ENCODE results near the gene C1QTNF3. TPM values are rescaled to one million over a fixed set of nuclear protein-coding genes. Genes with fewer than 3 reads are reported as not detected.

The C1QTNF3 gene
- total and polyA plus RNA-seq, 2 experiments from 2014 or later, result 1.7 to 2.0 TPM

DNA sequence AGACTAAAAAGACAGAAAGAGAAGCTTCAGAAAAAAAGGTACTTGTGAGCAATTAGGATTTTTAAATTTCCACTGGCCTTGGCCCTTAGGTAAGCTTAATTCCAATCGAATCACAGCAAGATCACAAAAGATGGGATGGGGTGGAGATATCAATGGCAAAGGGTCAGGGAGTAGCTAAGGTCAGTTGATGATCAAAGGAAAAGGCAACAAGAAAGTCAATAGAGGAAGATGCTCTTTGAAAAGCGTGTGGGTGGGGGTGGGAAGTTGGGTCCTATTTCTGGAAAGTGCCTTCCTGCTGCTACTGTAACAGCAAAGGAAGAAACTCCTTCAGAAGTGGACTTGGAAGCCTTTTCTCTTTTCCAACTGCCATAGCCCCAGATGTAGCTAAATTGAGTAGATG lies 7.3 kb downstream of the C1QTNF3 start:
- no peaks in the 10 kb centered on the region for H3K9me3 Mint-ChIP-seq
- H3K4me3 ChIP-seq, result no peak overlapping the region
- no peak overlapping the region for H2AFZ ChIP-seq
- no peaks in the 10 kb centered on the region for H3K27me3 Mint-ChIP-seq (ENCODE audit: insufficient read depth, low read depth, poor library complexity)
- TF ChIP-seq, protein P1, sequence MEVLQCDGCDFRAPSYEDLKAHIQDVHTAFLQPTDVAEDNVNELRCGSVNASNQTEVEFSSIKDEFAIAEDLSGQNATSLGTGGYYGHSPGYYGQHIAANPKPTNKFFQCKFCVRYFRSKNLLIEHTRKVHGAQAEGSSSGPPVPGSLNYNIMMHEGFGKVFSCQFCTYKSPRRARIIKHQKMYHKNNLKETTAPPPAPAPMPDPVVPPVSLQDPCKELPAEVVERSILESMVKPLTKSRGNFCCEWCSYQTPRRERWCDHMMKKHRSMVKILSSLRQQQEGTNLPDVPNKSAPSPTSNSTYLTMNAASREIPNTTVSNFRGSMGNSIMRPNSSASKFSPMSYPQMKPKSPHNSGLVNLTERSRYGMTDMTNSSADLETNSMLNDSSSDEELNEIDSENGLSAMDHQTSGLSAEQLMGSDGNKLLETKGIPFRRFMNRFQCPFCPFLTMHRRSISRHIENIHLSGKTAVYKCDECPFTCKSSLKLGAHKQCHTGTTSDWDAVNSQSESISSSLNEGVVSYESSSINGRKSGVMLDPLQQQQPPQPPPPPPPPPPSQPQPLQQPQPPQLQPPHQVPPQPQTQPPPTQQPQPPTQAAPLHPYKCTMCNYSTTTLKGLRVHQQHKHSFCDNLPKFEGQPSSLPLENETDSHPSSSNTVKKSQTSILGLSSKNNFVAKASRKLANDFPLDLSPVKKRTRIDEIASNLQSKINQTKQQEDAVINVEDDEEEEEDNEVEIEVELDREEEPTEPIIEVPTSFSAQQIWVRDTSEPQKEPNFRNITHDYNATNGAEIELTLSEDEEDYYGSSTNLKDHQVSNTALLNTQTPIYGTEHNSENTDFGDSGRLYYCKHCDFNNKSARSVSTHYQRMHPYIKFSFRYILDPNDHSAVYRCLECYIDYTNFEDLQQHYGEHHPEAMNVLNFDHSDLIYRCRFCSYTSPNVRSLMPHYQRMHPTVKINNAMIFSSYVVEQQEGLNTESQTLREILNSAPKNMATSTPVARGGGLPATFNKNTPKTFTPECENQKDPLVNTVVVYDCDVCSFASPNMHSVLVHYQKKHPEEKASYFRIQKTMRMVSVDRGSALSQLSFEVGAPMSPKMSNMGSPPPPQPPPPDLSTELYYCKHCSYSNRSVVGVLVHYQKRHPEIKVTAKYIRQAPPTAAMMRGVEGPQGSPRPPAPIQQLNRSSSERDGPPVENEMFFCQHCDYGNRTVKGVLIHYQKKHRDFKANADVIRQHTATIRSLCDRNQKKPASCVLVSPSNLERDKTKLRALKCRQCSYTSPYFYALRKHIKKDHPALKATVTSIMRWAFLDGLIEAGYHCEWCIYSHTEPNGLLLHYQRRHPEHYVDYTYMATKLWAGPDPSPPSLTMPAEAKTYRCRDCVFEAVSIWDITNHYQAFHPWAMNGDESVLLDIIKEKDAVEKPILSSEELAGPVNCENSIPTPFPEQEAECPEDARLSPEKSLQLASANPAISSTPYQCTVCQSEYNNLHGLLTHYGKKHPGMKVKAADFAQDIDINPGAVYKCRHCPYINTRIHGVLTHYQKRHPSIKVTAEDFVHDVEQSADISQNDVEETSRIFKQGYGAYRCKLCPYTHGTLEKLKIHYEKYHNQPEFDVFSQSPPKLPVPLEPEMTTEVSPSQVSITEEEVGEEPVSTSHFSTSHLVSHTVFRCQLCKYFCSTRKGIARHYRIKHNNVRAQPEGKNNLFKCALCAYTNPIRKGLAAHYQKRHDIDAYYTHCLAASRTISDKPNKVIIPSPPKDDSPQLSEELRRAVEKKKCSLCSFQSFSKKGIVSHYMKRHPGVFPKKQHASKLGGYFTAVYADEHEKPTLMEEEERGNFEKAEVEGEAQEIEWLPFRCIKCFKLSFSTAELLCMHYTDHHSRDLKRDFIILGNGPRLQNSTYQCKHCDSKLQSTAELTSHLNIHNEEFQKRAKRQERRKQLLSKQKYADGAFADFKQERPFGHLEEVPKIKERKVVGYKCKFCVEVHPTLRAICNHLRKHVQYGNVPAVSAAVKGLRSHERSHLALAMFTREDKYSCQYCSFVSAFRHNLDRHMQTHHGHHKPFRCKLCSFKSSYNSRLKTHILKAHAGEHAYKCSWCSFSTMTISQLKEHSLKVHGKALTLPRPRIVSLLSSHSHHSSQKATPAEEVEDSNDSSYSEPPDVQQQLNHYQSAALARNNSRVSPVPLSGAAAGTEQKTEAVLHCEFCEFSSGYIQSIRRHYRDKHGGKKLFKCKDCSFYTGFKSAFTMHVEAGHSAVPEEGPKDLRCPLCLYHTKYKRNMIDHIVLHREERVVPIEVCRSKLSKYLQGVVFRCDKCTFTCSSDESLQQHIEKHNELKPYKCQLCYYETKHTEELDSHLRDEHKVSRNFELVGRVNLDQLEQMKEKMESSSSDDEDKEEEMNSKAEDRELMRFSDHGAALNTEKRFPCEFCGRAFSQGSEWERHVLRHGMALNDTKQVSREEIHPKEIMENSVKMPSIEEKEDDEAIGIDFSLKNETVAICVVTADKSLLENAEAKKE (CRISPR knock-in tag; IDR thresholded peaks at IDR 0.05), result no peak
- TF ChIP-seq CREB1 (CRISPR knock-in tag; IDR thresholded peaks at IDR 0.05; ENCODE audit: low read depth), result no peak
- TF ChIP-seq ZNF331 (CRISPR knock-in tag; IDR thresholded peaks at IDR 0.05; ENCODE audit: low read depth), result no peak
- no peak for TF ChIP-seq JUNB (IDR thresholded peaks at IDR 0.05; ENCODE audit: unreplicated experiment)
- TF ChIP-seq, protein P2, sequence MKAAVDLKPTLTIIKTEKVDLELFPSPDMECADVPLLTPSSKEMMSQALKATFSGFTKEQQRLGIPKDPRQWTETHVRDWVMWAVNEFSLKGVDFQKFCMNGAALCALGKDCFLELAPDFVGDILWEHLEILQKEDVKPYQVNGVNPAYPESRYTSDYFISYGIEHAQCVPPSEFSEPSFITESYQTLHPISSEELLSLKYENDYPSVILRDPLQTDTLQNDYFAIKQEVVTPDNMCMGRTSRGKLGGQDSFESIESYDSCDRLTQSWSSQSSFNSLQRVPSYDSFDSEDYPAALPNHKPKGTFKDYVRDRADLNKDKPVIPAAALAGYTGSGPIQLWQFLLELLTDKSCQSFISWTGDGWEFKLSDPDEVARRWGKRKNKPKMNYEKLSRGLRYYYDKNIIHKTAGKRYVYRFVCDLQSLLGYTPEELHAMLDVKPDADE (IDR thresholded peaks at IDR 0.05), result no peak
- no peak for TF ChIP-seq ZNF114 (CRISPR knock-in tag; IDR thresholded peaks at IDR 0.05)
- TF ChIP-seq STAT1 (IDR thresholded peaks at IDR 0.05; ENCODE audit: unreplicated experiment), result no peak
- TF ChIP-seq, protein P3, sequence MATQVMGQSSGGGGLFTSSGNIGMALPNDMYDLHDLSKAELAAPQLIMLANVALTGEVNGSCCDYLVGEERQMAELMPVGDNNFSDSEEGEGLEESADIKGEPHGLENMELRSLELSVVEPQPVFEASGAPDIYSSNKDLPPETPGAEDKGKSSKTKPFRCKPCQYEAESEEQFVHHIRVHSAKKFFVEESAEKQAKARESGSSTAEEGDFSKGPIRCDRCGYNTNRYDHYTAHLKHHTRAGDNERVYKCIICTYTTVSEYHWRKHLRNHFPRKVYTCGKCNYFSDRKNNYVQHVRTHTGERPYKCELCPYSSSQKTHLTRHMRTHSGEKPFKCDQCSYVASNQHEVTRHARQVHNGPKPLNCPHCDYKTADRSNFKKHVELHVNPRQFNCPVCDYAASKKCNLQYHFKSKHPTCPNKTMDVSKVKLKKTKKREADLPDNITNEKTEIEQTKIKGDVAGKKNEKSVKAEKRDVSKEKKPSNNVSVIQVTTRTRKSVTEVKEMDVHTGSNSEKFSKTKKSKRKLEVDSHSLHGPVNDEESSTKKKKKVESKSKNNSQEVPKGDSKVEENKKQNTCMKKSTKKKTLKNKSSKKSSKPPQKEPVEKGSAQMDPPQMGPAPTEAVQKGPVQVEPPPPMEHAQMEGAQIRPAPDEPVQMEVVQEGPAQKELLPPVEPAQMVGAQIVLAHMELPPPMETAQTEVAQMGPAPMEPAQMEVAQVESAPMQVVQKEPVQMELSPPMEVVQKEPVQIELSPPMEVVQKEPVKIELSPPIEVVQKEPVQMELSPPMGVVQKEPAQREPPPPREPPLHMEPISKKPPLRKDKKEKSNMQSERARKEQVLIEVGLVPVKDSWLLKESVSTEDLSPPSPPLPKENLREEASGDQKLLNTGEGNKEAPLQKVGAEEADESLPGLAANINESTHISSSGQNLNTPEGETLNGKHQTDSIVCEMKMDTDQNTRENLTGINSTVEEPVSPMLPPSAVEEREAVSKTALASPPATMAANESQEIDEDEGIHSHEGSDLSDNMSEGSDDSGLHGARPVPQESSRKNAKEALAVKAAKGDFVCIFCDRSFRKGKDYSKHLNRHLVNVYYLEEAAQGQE (IDR thresholded peaks at IDR 0.05; ENCODE audit: unreplicated experiment), result no peak
- TF ChIP-seq EZH2 (IDR thresholded peaks at IDR 0.05; ENCODE audit: low read depth, unreplicated experiment), result no peak
- TF ChIP-seq, protein P4, sequence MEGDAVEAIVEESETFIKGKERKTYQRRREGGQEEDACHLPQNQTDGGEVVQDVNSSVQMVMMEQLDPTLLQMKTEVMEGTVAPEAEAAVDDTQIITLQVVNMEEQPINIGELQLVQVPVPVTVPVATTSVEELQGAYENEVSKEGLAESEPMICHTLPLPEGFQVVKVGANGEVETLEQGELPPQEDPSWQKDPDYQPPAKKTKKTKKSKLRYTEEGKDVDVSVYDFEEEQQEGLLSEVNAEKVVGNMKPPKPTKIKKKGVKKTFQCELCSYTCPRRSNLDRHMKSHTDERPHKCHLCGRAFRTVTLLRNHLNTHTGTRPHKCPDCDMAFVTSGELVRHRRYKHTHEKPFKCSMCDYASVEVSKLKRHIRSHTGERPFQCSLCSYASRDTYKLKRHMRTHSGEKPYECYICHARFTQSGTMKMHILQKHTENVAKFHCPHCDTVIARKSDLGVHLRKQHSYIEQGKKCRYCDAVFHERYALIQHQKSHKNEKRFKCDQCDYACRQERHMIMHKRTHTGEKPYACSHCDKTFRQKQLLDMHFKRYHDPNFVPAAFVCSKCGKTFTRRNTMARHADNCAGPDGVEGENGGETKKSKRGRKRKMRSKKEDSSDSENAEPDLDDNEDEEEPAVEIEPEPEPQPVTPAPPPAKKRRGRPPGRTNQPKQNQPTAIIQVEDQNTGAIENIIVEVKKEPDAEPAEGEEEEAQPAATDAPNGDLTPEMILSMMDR (conservative IDR thresholded peaks at IDR 0.05; ENCODE audit: low read depth in 2 of 2), result no peak
- TF ChIP-seq EZH2phosphoT487 (IDR thresholded peaks at IDR 0.05; ENCODE audit: unreplicated experiment), result no peak
- no peak for TF ChIP-seq POLR2AphosphoS5 (IDR thresholded peaks at IDR 0.05; ENCODE audit: low read depth)
- TF ChIP-seq NANOG (IDR thresholded peaks at IDR 0.05; ENCODE audit: borderline replicate concordance), result no peak
- H3K36me3 Mint-ChIP-seq (ENCODE audit: low read depth), result peaks cover 4% of the 10 kb centered on the region
- H3K4me3 Mint-ChIP-seq, result no peak overlapping the region
- no peak for DNase-seq (ENCODE audit: low spot score)
- H3K27me3 ChIP-seq (ENCODE audit: insufficient read depth), result no peaks in the 10 kb centered on the region
- peaks cover 22% of the 10 kb centered on the region for H3K9me2 ChIP-seq (ENCODE audit: insufficient read depth)
- no peaks in the 10 kb centered on the region for H4K20me1 ChIP-seq (replicated peaks; ENCODE audit: insufficient read depth)
- H3K4me2 ChIP-seq, result no peak overlapping the region
- H3F3A ChIP-seq (replicated peaks; ENCODE audit: low read depth), result no peaks in the 10 kb centered on the region
- peaks cover 13% of the 10 kb centered on the region for H3K4me1 Mint-ChIP-seq
- H3K79me2 ChIP-seq (replicated peaks; ENCODE audit: insufficient read depth), result no peaks in the 10 kb centered on the region
- H3K27ac Mint-ChIP-seq, result no peak overlapping the region
- H3K27ac ChIP-seq (ENCODE audit: low read depth), result no peak overlapping the region
- no peak for ATAC-seq
- H3K36me3 ChIP-seq (ENCODE audit: insufficient read depth), result no peaks in the 10 kb centered on the region
- no peaks in the 10 kb centered on the region; the same call in 1 of the 2 replicates for H3K4me1 ChIP-seq (ENCODE audit: insufficient read depth)

All from GM23338 (cell line).